Tibial artery (tissue), 4 donors: Measurements from ENCODE around the gene FOXN4.

ENCODE experiments used
- DNase-seq, 2 donors: peaks; one replicate each; pipeline ENCODE4 v3.0.0-alpha.2; 2019
- H3K27ac ChIP-seq, 2 donors: fragments of 200-600 bp; sonication (generic) in 1 of 2; 1 replicate in 1 of 2; 2 replicates in 1 of 2; pipeline ENCODE4 v1.5.1; 2018 to 2019; ENCODE audit warnings: mild to moderate bottlenecking in 1 of 2
- H3K27me3 ChIP-seq, 2 donors: fragments of 200-600 bp; sonication (generic) in 1 of 2; one replicate each; pipeline versions ENCODE4 v1.5.1 to v1.6.0; 2016 to 2019
- H3K36me3 ChIP-seq, 3 donors: fragments of 200-600 bp; sonication (generic) in 2 of 3; one replicate each; pipeline ENCODE4 v1.5.1; 2016 to 2019; ENCODE audit warnings: mild to moderate bottlenecking in 2 of 3
- H3K4me1 ChIP-seq, 4 donors: fragments of 200-600 bp; sonication (generic) in 2 of 4; 1 replicate in 3 of 4; 2 replicates in 1 of 4; pipeline ENCODE4 v1.5.1; 2016 to 2019
- H3K4me3 ChIP-seq, 2 donors: fragments of 200-600 bp; sonication (generic) in 1 of 2; 1 replicate in 1 of 2; 2 replicates in 1 of 2; pipeline ENCODE4 v1.5.1; 2018 to 2019; ENCODE audit warnings: mild to moderate bottlenecking in 2 of 2
- H3K9me3 ChIP-seq, 3 donors: fragments of 200-600 bp; sonication (generic) in 1 of 3; one replicate each; pipeline ENCODE4 v1.5.1; 2016 to 2019
- intact Hi-C: fragments of 100-400 bp; cut with DNase I; formaldehyde crosslinking; loops from one replicate; pipeline ENCODE4 v1.15.0; 2023; ENCODE audit warnings: low total_unique reads
- TF ChIP-seq, protein P1 (sequence below), 2 experiments: fragments of 200-600 bp in 1 of 2; fragments of 450-650 bp in 1 of 2; IDR thresholded peaks; one replicate each; pipeline ENCODE4 v1.5.1; 2017 to 2019; ENCODE audit warnings: antibody characterized with exemption in 2 of 2, mild to moderate bottlenecking in 1 of 2, moderate library complexity in 1 of 2

Gene FOXN4

DNA sequence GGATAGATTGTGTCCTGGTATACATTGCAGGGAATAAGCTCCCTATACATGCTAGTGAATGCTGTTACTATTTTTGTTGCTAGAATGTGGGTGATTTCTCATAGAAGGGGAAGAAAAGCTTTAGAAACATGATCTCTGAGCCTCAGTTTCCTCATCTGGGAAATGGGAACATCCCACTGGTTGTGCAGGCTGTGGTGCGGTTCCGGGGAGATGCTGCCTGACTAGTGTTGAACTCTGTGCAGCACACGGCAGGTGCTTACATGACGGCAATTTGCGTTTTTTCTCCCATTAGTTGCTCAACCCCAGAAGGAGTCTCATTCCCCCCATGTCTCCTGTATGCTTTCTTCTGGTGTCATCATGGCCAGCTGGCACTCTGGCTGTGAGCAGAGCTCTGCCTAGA lies 32.9 kb downstream of the FOXN4 start:
- intact Hi-C loops: no loop called here
- Histone ChIP-seq H3K4me1 (no peaks in the 10 kb centered on the region), H3K27me3 (peaks cover 0 to 3% of the 10 kb centered on the region in 2 donors), H3K36me3 (peaks cover 0 to under 1% (median 0%) of the 10 kb centered on the region in 3 donors), H3K27ac (no peak overlapping the region), H3K4me3 (no peak overlapping the region), H3K9me3 (no peaks in the 10 kb centered on the region)
- DNase-seq: no peak
- TF ChIP-seq, protein P1, sequence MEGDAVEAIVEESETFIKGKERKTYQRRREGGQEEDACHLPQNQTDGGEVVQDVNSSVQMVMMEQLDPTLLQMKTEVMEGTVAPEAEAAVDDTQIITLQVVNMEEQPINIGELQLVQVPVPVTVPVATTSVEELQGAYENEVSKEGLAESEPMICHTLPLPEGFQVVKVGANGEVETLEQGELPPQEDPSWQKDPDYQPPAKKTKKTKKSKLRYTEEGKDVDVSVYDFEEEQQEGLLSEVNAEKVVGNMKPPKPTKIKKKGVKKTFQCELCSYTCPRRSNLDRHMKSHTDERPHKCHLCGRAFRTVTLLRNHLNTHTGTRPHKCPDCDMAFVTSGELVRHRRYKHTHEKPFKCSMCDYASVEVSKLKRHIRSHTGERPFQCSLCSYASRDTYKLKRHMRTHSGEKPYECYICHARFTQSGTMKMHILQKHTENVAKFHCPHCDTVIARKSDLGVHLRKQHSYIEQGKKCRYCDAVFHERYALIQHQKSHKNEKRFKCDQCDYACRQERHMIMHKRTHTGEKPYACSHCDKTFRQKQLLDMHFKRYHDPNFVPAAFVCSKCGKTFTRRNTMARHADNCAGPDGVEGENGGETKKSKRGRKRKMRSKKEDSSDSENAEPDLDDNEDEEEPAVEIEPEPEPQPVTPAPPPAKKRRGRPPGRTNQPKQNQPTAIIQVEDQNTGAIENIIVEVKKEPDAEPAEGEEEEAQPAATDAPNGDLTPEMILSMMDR (IDR thresholded peaks at IDR 0.05): no peak

DNA sequence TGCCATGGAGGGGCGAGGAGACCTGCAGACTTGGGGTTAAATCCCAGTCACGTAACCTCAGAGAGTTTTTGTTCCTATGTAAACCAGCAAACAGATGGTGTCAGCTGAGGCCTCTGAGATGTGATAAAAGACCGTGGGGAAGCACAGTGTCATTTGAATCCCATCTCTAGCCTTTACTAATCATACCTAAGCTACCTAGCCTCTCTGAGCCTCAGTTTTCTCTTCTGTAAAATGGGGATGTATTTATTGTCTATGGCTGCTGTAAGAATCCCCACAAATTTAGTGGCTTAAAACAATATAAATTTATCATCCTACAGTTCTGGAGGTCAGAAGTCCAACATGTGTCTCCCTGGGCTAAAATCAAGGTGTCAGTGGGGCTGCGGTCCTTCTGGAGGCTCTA lies 33.9 kb downstream of the FOXN4 start:
- TF ChIP-seq, protein P1 (IDR thresholded peaks at IDR 0.05): no peak
- peaks cover 0 to 5% (median 4%) of the 10 kb centered on the region in 3 donors for H3K36me3 ChIP-seq
- peaks cover 0 to 3% of the 10 kb centered on the region in 2 donors for H3K27me3 ChIP-seq
- intact Hi-C loops: no loop called here
- no peaks in the 10 kb centered on the region for H3K4me1 ChIP-seq
- DNase-seq: no peak
- H3K27ac ChIP-seq: no peak overlapping the region
- H3K4me3 ChIP-seq: no peak overlapping the region
- H3K9me3 ChIP-seq: no peaks in the 10 kb centered on the region

DNA sequence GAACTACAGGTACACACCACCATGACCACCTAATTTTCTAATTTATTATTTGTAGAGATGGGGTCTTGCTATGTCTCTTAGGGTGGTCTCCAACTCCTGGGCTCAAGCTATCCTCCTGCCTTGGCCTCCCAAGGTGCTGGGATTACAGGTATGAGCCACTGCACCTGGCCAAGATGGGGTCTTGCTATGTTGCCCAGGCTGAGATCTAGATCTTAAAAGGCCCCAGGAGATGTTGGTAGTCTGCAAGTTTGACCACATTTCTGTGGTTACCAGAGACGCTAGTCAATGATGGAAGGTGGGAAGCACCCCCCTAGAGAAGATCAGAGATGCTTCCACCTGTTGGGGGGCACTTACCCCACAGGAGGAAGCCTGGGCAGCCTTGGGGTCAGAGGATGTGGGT lies 34.7 kb downstream of the FOXN4 start:
- no peak overlapping the region for H3K4me3 ChIP-seq
- no peak for DNase-seq
- H3K36me3 ChIP-seq: peaks cover 0 to 9% (median 4%) of the 10 kb centered on the region in 3 donors
- H3K4me1 ChIP-seq: no peaks in the 10 kb centered on the region
- H3K9me3 ChIP-seq: no peaks in the 10 kb centered on the region
- TF ChIP-seq, protein P1 (IDR thresholded peaks at IDR 0.05): no peak
- intact Hi-C loops: no loop called here
- H3K27me3 ChIP-seq: peaks cover 0 to under 1% of the 10 kb centered on the region in 2 donors
- H3K27ac ChIP-seq: no peak overlapping the region

DNA sequence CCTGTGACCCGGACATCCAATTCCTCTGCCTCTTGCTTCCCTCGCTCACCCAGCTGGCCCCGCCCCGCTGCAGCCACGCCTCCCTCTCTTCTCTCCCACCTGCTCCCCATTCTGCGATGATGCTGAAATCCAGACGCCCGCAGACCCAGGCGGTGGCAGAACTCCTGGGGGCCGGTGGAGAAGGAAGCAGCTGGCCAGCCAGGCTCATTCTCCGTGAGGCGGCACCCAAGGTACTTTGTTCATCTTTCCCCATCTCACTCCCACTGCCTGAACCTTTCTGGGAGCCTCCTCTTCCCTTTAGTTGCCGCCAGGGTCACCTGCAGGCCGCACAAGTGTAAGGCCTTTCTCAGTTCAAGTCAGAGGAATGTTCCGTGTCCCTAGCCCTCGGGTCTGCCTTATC lies 35.7 kb downstream of the FOXN4 start:
- intact Hi-C loops: no loop called here
- no peaks in the 10 kb centered on the region for H3K9me3 ChIP-seq
- TF ChIP-seq, protein P1 (IDR thresholded peaks at IDR 0.05): no peak
- no peaks in the 10 kb centered on the region for H3K4me1 ChIP-seq
- H3K27me3 ChIP-seq: no peaks in the 10 kb centered on the region
- DNase-seq: no peak
- no peak overlapping the region for H3K4me3 ChIP-seq
- no peak overlapping the region for H3K27ac ChIP-seq
- H3K36me3 ChIP-seq: peaks cover 0 to 19% (median 14%) of the 10 kb centered on the region in 3 donors

DNA sequence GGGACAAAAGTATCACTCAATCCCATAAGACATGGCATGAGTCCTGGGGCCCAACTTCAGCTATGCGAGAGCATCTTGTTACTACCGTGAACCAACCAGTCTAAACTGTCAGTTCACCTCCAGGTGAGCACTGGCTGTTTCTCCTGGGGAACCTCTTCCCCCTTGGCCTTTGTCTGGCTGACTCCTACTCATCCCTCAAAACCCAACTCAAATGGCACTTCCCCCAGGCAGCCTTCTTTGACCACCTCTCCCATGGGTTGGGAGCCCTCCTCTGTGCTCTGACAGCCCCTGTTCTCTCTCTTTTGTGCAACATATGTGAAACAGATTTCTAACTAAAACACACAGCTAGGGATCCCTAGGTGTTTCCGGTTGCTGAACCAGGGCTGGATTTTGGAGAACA lies 37.7 kb downstream of the FOXN4 start:
- TF ChIP-seq, protein P1 (IDR thresholded peaks at IDR 0.05): no peak
- intact Hi-C loops: no loop called here
- H3K4me3 ChIP-seq: no peak overlapping the region
- no peak overlapping the region for H3K27ac ChIP-seq
- H3K4me1 ChIP-seq: no peaks in the 10 kb centered on the region
- peaks cover under 1 to 38% (median 31%) of the 10 kb centered on the region in 3 donors for H3K36me3 ChIP-seq
- no peak for DNase-seq
- no peaks in the 10 kb centered on the region for H3K27me3 ChIP-seq
- no peaks in the 10 kb centered on the region for H3K9me3 ChIP-seq

DNA sequence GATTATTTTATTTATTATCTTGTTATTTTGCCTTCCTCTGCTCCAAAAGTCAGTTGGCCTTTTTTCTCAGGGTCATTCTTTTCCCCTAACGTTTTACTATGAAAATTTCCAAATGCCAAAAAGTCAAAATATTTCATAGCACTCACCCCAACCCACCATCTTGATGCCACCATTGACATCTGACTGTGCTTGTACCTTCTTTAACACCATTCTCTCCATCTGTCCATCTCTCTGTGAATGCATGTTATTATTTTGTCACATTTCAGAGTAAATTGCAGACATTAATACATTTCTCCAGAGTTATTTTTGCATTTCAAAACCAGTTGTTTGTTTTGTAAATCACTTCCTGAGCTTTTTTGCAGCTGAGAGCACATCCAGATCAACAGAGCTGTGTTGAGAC lies 38.6 kb downstream of the FOXN4 start:
- H3K27me3 ChIP-seq: no peaks in the 10 kb centered on the region
- no peak overlapping the region for H3K27ac ChIP-seq
- no peaks in the 10 kb centered on the region for H3K4me1 ChIP-seq
- H3K4me3 ChIP-seq: no peak overlapping the region
- TF ChIP-seq, protein P1 (IDR thresholded peaks at IDR 0.05): no peak
- intact Hi-C loops: no loop called here
- no peaks in the 10 kb centered on the region for H3K9me3 ChIP-seq
- peaks cover 9 to 48% (median 40%) of the 10 kb centered on the region in 3 donors for H3K36me3 ChIP-seq
- DNase-seq: no peak
